KMS-11 (cell line): ENCODE results near the gene ANKHD1.

ENCODE experiments used
- H2AFZ ChIP-seq: fragments of 200-600 bp; sonication (generic); 2 replicates; pipeline ENCODE4 v1.6.1; 2016; ENCODE audit warnings: antibody characterized with exemption, mixed run types, low read depth
- H3K27ac ChIP-seq: fragments of 200-600 bp; sonication (generic); 2 replicates; pipeline ENCODE4 v1.6.1; 2016; ENCODE audit warnings: mild to moderate bottlenecking, mixed run types
- H3K27me3 ChIP-seq: fragments of 200-600 bp; sonication (generic); 2 replicates; pipeline ENCODE4 v1.6.1; 2017; ENCODE audit warnings: mild to moderate bottlenecking, low read depth, mixed run types, moderate library complexity; ENCODE audit not compliant: insufficient read depth
- H3K36me3 ChIP-seq: fragments of 200-600 bp; sonication (generic); 2 replicates; pipeline ENCODE4 v1.6.1; 2017; ENCODE audit warnings: mild to moderate bottlenecking, mixed run types; ENCODE audit not compliant: insufficient read depth
- H3K4me1 ChIP-seq: fragments of 200-600 bp; sonication (generic); 2 replicates; pipeline ENCODE4 v1.6.1; 2016; ENCODE audit warnings: mild to moderate bottlenecking, low read depth, mixed run types; ENCODE audit not compliant: poor library complexity, severe bottlenecking
- H3K4me2 ChIP-seq: fragments of 200-600 bp; sonication (generic); 2 replicates; pipeline ENCODE4 v1.7.0; 2016; ENCODE audit warnings: mild to moderate bottlenecking, mixed run types
- H3K4me3 ChIP-seq: fragments of 200-600 bp; sonication (generic); IDR thresholded peaks from 2 replicates; pipeline ENCODE4 v1.6.1; 2017; ENCODE audit warnings: low read depth, low read length, mixed read lengths; ENCODE audit not compliant: insufficient read depth
- H3K79me2 ChIP-seq: fragments of 200-600 bp; sonication (generic); 2 replicates; pipeline ENCODE4 v1.6.1; 2016; ENCODE audit warnings: low read depth, mixed run types; ENCODE audit not compliant: insufficient read depth
- H3K9ac ChIP-seq: fragments of 200-600 bp; sonication (generic); 2 replicates; pipeline ENCODE4 v1.6.1; 2016; ENCODE audit warnings: mild to moderate bottlenecking, mixed run types
- H4K20me1 ChIP-seq: fragments of 200-600 bp; sonication (generic); 2 replicates; pipeline ENCODE4 v1.6.1; 2016; ENCODE audit warnings: mild to moderate bottlenecking, mixed run types; ENCODE audit not compliant: insufficient read depth
- CTCF ChIP-seq: fragments of 200-600 bp; sonication (generic); conservative IDR thresholded peaks from 2 replicates; pipeline ENCODE4 v1.6.1; 2017; ENCODE audit warnings: low read depth, mild to moderate bottlenecking, antibody characterized with exemption, low read length, moderate library complexity, mixed read lengths

ANKHD1 gene

GRCh38 chr5:140554454-140554853, 152.8 kb downstream of the ANKHD1 start:
- no peaks in the 10 kb centered on the region for H3K36me3 ChIP-seq
- no peak for TF ChIP-seq CTCF
- H3K4me2 ChIP-seq = no peak overlapping the region; the same call in 1 of the 2 replicates
- no peak overlapping the region for H3K9ac ChIP-seq
- peaks cover 50% of the 10 kb centered on the region for H3K79me2 ChIP-seq
- no peak overlapping the region for H3K4me3 ChIP-seq
- H3K27ac ChIP-seq = no peak overlapping the region
- no peaks in the 10 kb centered on the region for H3K27me3 ChIP-seq
- H4K20me1 ChIP-seq = no peaks in the 10 kb centered on the region
- H3K4me1 ChIP-seq = peaks cover 42% of the 10 kb centered on the region
- no peak overlapping the region for H2AFZ ChIP-seq

GRCh38 chr5:140555747-140556312, 154.2 kb downstream of the ANKHD1 start:
- peak overlapping the region; percentile 71; the same call in 1 of the 2 replicates for H3K9ac ChIP-seq
- H3K27me3 ChIP-seq = no peaks in the 10 kb centered on the region
- peaks cover 50% of the 10 kb centered on the region for H3K79me2 ChIP-seq
- H3K36me3 ChIP-seq = no peaks in the 10 kb centered on the region
- H3K27ac ChIP-seq = peak overlapping the region; percentile 40; the same call in 1 of the 2 replicates
- TF ChIP-seq CTCF = no peak
- peaks cover 42% of the 10 kb centered on the region for H3K4me1 ChIP-seq
- H2AFZ ChIP-seq = no peak overlapping the region
- H3K4me2 ChIP-seq = peak overlapping the region; percentile 75
- H3K4me3 ChIP-seq = no peak overlapping the region
- H4K20me1 ChIP-seq = no peaks in the 10 kb centered on the region

GRCh38 chr5:140556438-140556837, 154.8 kb downstream of the ANKHD1 start:
- H3K27ac ChIP-seq = peak overlapping the region; percentile 40; the same call in 1 of the 2 replicates
- H3K9ac ChIP-seq = peak overlapping the region; percentile 71
- peak overlapping the region; percentile 55; the same call in 1 of the 2 replicates for H2AFZ ChIP-seq
- peaks cover 42% of the 10 kb centered on the region for H3K4me1 ChIP-seq
- no peak for TF ChIP-seq CTCF
- peak overlapping the region; percentile 75 for H3K4me2 ChIP-seq
- no peak overlapping the region for H3K4me3 ChIP-seq
- H3K79me2 ChIP-seq = peaks cover 50% of the 10 kb centered on the region
- H3K27me3 ChIP-seq = no peaks in the 10 kb centered on the region
- no peaks in the 10 kb centered on the region for H3K36me3 ChIP-seq
- no peaks in the 10 kb centered on the region for H4K20me1 ChIP-seq

- Histone ChIP-seq H3K4me3 (no peak within 1 kb of the TSS), H3K4me1 (peaks cover 42% of the 10 kb centered on the region), H3K79me2 (peaks cover 45% of the 10 kb centered on the region), H3K9ac (peak within 1 kb of the TSS; percentile 71), H2AFZ (peak within 1 kb of the TSS; percentile 55), H3K27me3 (no peaks in the 10 kb centered on the region), H4K20me1 (no peaks in the 10 kb centered on the region), H3K4me2 (peak within 1 kb of the TSS; percentile 75), H3K36me3 (no peaks in the 10 kb centered on the region), H3K27ac (peak within 1 kb of the TSS; percentile 40)
- TF ChIP-seq CTCF = no peak
Observed at GRCh38 chr5:140557136-140557805, 155.6 kb downstream of the ANKHD1 start, which contains the start of gene SRA1. TSS of gene SRA1 (minus strand) at chr5:140557473. CDS start at chr5:140557452, 21 bp downstream.
